GM19452 (cell line): ENCODE measurements around the gene DYSF.
"Not testable (repeated sequence)": the region's sequence is repeated elsewhere in the genome, so short reads cannot be mapped to it uniquely, and the experiment has no call there.

ENCODE experiments used
- ATAC-seq: cut with Tn5 transposase; IDR thresholded peaks from one replicate; pipeline ENCODE4 v1.9.1; 2021; ENCODE audit not compliant: unreplicated experiment

Gene DYSF

GRCh38 chr2:71469403-71470398 lies 16.3 kb downstream of the DYSF start:
- ATAC-seq: no peak

DNA sequence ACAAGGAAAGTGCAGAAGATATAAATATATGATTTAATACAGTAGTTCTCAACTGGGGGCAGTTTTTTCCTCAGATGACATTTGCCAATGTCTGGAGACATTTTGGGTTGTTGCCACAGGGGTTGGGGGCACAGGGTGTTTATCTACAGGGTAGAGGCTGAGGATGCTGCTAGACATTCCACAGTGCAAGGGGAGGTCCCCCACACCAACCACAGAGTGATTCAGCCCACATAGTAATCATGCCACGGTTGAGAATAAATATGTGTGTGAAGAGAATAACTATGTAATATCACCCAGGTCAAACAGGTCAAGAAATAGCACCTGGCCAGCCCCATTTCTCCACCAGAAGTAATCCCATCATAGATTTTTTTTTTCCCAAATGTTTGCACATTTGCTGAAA lies 17.9 kb downstream of the DYSF start:
- ATAC-seq: no peak

DNA sequence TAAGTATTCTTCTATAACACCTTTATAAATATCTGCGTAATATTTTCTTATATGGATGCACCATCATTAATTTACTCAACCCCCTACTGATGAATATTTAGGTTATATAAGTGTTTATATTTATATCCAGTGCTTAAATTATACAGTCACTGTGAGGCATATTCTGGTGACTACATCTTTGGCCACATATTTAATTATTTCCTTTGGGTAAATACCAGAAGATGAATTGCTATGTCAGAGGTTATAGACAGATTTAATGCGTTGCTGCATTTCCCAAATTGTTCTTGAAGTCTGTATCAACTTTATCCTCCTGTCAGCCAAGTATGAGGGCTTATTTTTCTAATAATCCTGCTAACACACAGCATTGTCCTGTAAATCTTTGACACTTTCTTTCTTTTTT lies 18.7 kb downstream of the DYSF start:
- no peak for ATAC-seq

DNA sequence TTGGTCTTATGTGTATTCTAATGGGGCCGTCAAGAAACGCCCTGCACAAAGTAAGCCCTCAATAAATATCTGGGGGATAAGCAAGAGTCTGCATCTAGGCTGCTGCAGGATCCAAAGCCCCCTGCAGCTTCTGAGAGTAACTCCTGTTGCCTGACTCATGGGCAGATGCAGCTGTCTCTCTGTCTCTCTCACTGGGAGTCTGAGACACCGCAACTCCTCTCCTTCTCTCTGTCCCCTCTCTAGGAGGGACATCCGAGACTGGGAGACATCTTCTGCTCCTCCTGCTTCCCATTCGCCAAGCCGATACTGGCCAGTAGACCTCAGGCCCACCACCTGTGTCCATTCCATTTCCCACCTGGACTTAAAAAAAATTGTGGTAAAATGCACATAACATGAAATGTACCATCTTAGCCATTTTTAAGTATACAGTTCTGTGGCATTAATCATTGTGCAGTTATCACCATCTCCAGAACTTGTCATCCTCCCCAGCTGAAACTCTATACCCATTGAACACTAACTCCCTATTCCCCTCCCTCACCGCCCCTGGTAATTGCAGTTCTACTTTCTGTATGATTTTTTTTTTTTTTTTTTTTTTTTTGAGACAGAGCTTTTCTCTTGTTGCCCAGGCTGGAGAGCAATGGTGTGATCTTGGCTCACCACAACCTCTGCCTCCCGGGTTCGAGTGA lies 20.1 kb downstream of the DYSF start:
- no peak for ATAC-seq

GRCh38 chr2:71474116-71474743 lies 20.9 kb downstream of the DYSF start:
- ATAC-seq: no peak

DNA sequence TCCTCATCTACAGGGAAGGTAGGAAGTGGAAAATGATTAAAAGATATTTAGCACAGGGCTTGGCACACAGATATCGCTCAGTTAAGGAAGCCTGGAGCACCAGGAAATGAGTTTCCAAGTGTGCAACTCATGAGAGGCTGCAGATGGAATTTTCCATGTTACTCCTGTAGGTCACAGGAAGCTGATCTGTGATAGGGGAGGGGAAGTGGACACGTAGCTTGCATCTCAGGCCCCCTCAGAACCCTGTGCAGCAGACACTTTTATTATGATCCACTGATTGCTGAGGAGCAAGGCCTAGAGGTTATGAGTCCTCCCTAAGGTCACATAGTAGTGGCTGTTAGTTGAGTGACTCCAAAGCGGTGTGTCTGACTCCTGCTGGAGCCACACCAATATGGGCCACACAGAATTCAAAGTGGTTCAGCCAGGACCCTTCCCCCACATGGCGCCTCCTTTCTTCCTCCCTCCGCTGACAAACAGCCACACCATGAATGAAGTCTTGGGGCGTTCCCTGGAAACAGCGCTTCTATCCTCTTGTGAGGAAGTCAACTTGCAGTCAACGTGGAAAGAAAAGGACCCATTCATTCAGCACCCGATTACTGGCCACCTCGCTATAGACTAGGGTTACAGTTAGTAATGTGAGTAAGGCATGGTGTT lies 21.5 kb downstream of the DYSF start:
- ATAC-seq: no peak

GRCh38 chr2:71476495-71476894 lies 23.1 kb downstream of the DYSF start:
- ATAC-seq: no peak

DNA sequence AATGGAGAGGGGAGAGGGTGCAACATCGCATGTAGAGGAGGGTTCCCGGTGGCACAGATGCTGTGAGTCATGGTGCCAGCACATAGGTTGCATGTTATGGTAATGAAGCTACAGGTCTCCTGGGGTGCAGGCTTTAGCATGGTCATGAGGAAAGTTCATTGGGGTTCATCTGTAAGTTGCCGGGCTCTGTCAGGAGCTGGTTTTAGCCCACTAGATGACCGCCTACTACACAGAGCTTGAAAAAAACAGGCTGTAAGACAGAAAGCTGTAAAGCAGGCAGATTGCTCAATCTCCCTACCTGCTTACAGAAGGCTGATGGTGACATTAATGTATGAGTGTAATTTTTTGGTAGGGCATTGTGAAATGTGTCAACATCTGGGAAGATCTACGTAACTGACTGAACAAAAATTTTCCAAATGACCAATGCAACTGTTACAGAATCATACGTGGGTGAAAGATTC lies 23.9 kb downstream of the DYSF start:
- ATAC-seq: no peak

DNA sequence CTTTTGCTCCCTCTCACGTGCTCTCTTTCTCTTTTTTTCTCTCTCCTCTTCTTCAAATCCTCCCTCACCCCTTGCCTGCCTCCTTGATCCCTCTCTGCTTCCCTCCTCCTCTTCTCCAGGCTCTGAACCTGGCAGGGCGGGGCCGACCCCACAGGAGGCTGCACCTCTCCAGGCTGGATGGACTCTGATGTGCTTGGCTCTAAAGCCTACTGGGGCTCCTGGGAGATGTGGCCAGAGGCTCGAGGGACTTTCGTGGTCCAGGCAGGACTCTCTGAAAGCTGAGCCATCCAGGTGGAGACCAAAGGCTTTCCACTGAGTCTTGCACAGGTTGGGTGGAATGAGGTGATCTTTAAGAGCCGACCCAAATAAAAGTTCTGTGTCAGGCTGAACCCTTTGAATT lies 25.4 kb downstream of the DYSF start:
- ATAC-seq: no peak

- no peak for ATAC-seq
Measured at GRCh38 chr2:71479261-71479660, 25.9 kb downstream of the DYSF start.

- ATAC-seq: no peak
Measured at GRCh38 chr2:71481111-71481510, 27.8 kb downstream of the DYSF start.

GRCh38 chr2:71482055-71482454 lies 28.7 kb downstream of the DYSF start:
- no peak for ATAC-seq

DNA sequence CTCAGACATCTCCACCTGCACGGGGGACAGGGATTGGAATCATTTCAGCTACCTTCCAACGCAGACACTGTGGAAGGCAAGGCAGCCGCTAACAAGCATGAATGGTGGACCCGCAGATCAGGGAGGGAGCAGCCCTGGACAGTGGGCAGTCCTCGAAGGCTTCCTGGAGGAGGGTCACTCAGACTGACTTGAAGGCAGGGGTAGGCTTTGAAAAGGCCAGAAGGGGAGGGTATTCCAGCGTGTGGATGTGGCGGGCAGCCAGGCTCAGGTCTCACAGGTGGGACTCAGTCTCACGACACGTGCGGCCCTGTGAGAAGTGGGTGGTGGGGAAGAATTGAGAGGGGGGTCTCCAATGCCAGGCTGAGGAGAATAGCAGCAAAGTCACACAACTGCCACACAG lies 29.9 kb downstream of the DYSF start:
- ATAC-seq: no peak

- ATAC-seq: no peak
Measured at GRCh38 chr2:71484354-71484753, 31.0 kb downstream of the DYSF start.

GRCh38 chr2:71486881-71487640 lies 33.7 kb downstream of the DYSF start:
- no peak for ATAC-seq

DNA sequence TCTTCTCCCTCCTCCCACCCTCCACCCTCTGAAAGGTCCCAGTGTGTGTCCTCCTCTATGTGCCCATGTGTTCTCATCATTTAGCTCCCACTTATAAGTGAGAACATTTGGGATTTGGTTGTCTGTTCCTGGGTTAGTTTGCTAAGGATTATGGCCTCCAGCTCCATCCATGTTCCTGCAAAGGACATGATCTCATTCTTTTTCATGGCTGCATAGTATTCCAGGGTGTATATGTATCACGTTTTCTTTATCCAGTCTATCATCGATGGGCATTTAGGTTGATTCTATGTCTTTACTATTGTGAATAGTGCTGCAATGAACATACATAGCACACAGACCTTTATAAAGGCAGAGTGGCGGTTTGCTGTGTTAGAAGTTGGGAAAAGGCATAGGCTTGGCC lies 38.2 kb downstream of the DYSF start:
- ATAC-seq: not testable (repeated sequence)

- ATAC-seq: no peak
Measured at GRCh38 chr2:71492112-71492511, 38.8 kb downstream of the DYSF start.

GRCh38 chr2:71494091-71494490 lies 40.7 kb downstream of the DYSF start:
- ATAC-seq: no peak

- no peak for ATAC-seq
Measured at GRCh38 chr2:71494523-71495155, 41.3 kb downstream of the DYSF start.
